MM.1S (cell line): Measurements from ENCODE around the gene CPLANE1.
"Not testable (repeated sequence)": the region's sequence is repeated elsewhere in the genome, so short reads cannot be mapped to it uniquely, and the experiment has no call there.

Experiments used
- DNase-seq: peaks from one replicate; pipeline ENCODE4 v3.0.0-alpha.2; 2015
- H2AFZ ChIP-seq: fragments of 300-600 bp; sonication (generic); 2 replicates; pipeline ENCODE4 v1.6.0; 2016; ENCODE audit warnings: antibody characterized with exemption, low read length
- H3F3A ChIP-seq: fragments of 300-600 bp; sonication (generic); 2 replicates; pipeline ENCODE4 v1.6.1; 2016; ENCODE audit warnings: mild to moderate bottlenecking, antibody characterized with exemption, low read length, moderate library complexity, mixed read lengths; ENCODE audit not compliant: insufficient read depth
- H3K27ac ChIP-seq: fragments of 300-600 bp; sonication (generic); 2 replicates; pipeline ENCODE4 v1.5.1; 2016; ENCODE audit warnings: mild to moderate bottlenecking, low read length
- H3K27me3 ChIP-seq: fragments of 300-600 bp; sonication (generic); replicated peaks from 2 replicates; pipeline ENCODE4 v1.6.0; 2016; ENCODE audit warnings: low read length; ENCODE audit not compliant: insufficient read depth
- H3K36me3 ChIP-seq: fragments of 300-600 bp; sonication (generic); replicated peaks from 2 replicates; pipeline ENCODE4 v1.6.1; 2016; ENCODE audit warnings: mild to moderate bottlenecking, low read length, mixed read lengths; ENCODE audit not compliant: insufficient read depth
- H3K4me1 ChIP-seq: fragments of 300-600 bp; sonication (generic); 2 replicates; pipeline ENCODE4 v1.6.1; 2016; ENCODE audit warnings: low read length, mixed read lengths
- H3K4me2 ChIP-seq: fragments of 300-600 bp; sonication (generic); 2 replicates; pipeline ENCODE4 v1.6.0; 2016; ENCODE audit warnings: low read depth, low read length
- H3K4me3 ChIP-seq: fragments of 300-600 bp; sonication (generic); 2 replicates; pipeline ENCODE4 v1.5.1; 2016; ENCODE audit warnings: low read length, mixed read lengths
- H3K79me2 ChIP-seq: fragments of 300-600 bp; sonication (generic); 2 replicates; pipeline ENCODE4 v1.6.1; 2016; ENCODE audit warnings: mixed run types, low read length, mixed read lengths
- H3K9ac ChIP-seq: fragments of 300-600 bp; sonication (generic); 2 replicates; pipeline ENCODE4 v1.6.1; 2016; ENCODE audit warnings: low read length, mixed read lengths
- H3K9me2 ChIP-seq: fragments of 300-600 bp; sonication (generic); replicated peaks from 2 replicates; pipeline ENCODE4 v1.6.1; 2016; ENCODE audit warnings: mild to moderate bottlenecking, low read length, mixed read lengths; ENCODE audit not compliant: insufficient read depth
- H3K9me3 ChIP-seq: fragments of 300-600 bp; sonication (generic); replicated peaks from 2 replicates; pipeline ENCODE4 v1.6.1; 2016; ENCODE audit warnings: mild to moderate bottlenecking, low read length, mixed read lengths; ENCODE audit not compliant: insufficient read depth
- H4K20me1 ChIP-seq: fragments of 300-600 bp; sonication (generic); 2 replicates; pipeline ENCODE4 v1.6.1; 2016; ENCODE audit warnings: mild to moderate bottlenecking, low read length, moderate library complexity, mixed read lengths; ENCODE audit not compliant: insufficient read depth
- CTCF ChIP-seq: fragments of 300-600 bp; sonication (generic); IDR thresholded peaks from 2 replicates; pipeline ENCODE4 v1.5.1; 2016; ENCODE audit warnings: antibody characterized with exemption, low read length, mixed read lengths
- EZH2 ChIP-seq: fragments of 300-600 bp; sonication (generic); optimal IDR thresholded peaks from 2 replicates; pipeline ENCODE3; 2017; ENCODE audit warnings: low read depth, mild to moderate bottlenecking, antibody characterized with exemption, low read length, mixed read lengths
- EZH2phosphoT487 ChIP-seq: fragments of 300-600 bp; sonication (generic); IDR thresholded peaks from 2 replicates; pipeline ENCODE4 v1.6.1; 2018; ENCODE audit warnings: antibody characterized with exemption, low read length

Gene CPLANE1

GRCh38 chr5:37272511-37272910 is 23.3 kb upstream of the CPLANE1 start:
- no peak for TF ChIP-seq EZH2
- TF ChIP-seq CTCF = no peak
- no peak for TF ChIP-seq EZH2phosphoT487
- H3K36me3 ChIP-seq = no peaks in the 10 kb centered on the region
- DNase-seq = no peak
- no peaks in the 10 kb centered on the region for H3K27me3 ChIP-seq
- H3K79me2 ChIP-seq = no peaks in the 10 kb centered on the region
- H3K9me2 ChIP-seq = no peaks in the 10 kb centered on the region
- H3K4me1 ChIP-seq = no peaks in the 10 kb centered on the region
- no peak overlapping the region for H3K4me3 ChIP-seq
- H3K9me3 ChIP-seq = no peaks in the 10 kb centered on the region
- no peak overlapping the region for H2AFZ ChIP-seq
- H3K4me2 ChIP-seq = no peak overlapping the region
- H3F3A ChIP-seq = no peaks in the 10 kb centered on the region
- no peaks in the 10 kb centered on the region for H4K20me1 ChIP-seq
- H3K9ac ChIP-seq = no peak overlapping the region
- no peak overlapping the region for H3K27ac ChIP-seq

DNA sequence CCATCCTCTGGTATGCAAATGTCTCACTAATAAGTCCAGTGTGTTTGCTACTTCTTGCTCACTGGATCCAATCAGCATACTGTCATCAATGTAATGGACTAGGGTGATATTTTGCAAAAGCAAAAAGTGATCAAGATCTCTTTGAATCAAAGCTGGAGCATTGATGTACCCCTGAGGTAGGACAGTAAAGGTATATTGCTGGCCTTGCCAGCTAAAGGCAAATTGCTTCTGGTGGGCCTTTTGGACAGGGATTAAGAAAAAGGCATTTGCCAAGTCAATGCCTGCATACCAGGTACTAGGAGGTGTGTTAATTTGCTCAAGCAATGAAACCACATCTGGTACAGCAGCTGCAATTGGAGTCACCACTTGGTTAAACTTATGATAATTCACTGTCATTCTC is 18.9 kb upstream of the CPLANE1 start:
- not testable (repeated sequence) for DNase-seq, H3K27me3 ChIP-seq, H3K4me3 ChIP-seq, H3K4me1 ChIP-seq, H3F3A ChIP-seq, H4K20me1 ChIP-seq, H3K9ac ChIP-seq, H3K36me3 ChIP-seq, H3K79me2 ChIP-seq, H3K9me2 ChIP-seq, H3K27ac ChIP-seq, H3K4me2 ChIP-seq, H3K9me3 ChIP-seq, H2AFZ ChIP-seq

DNA sequence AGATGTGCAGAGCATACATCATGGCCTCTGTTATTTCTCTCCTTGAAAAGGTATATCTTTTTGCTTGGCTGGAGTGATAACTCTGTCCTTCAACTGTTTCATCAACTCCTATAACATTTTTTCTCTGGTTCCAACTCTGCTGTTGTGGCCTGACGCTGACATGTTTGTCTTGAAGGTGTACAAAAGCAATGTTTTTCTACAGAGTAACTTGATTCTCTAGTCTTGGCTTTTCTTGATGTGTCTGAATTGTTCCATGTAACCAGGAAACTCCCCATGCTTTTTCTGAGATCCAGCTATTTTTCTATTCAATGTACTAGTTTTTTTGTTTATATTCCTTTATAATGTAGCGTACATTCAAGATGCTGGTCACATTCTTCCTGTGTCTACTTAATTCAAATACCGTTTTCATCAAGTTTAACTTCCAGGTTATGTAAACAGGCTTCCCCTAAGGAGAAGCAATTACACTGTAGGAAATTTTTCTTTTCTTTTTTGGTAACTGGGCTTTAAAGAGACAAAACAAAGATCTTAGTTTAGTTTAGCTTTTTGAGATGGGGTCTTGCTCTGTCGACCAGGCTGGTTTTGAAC is 6.7 kb upstream of the CPLANE1 start:
- H3K9ac ChIP-seq = no peak overlapping the region
- H3K4me1 ChIP-seq = no peaks in the 10 kb centered on the region
- DNase-seq = no peak
- H3K9me3 ChIP-seq = no peaks in the 10 kb centered on the region
- H3K79me2 ChIP-seq = no peaks in the 10 kb centered on the region
- TF ChIP-seq CTCF (no peak), EZH2 (no peak), EZH2phosphoT487 (no peak)
- no peak overlapping the region for H3K27ac ChIP-seq
- H3K27me3 ChIP-seq = no peaks in the 10 kb centered on the region
- no peaks in the 10 kb centered on the region for H3K9me2 ChIP-seq
- no peaks in the 10 kb centered on the region for H3F3A ChIP-seq
- H4K20me1 ChIP-seq = no peaks in the 10 kb centered on the region
- no peak overlapping the region for H3K4me2 ChIP-seq
- H3K4me3 ChIP-seq = no peak overlapping the region
- H3K36me3 ChIP-seq = no peaks in the 10 kb centered on the region
- no peak overlapping the region for H2AFZ ChIP-seq

GRCh38 chr5:37254581-37254980 is 5.4 kb upstream of the CPLANE1 start:
- H3F3A ChIP-seq = no peaks in the 10 kb centered on the region
- H3K4me1 ChIP-seq = no peaks in the 10 kb centered on the region
- no peak overlapping the region for H3K4me2 ChIP-seq
- H3K27me3 ChIP-seq = no peaks in the 10 kb centered on the region
- TF ChIP-seq EZH2phosphoT487 (no peak), EZH2 (no peak), CTCF (no peak)
- H3K9ac ChIP-seq = no peak overlapping the region
- no peaks in the 10 kb centered on the region for H3K9me3 ChIP-seq
- no peak overlapping the region for H2AFZ ChIP-seq
- H3K27ac ChIP-seq = no peak overlapping the region
- H3K4me3 ChIP-seq = no peak overlapping the region
- H3K9me2 ChIP-seq = no peaks in the 10 kb centered on the region
- H3K36me3 ChIP-seq = no peaks in the 10 kb centered on the region
- H4K20me1 ChIP-seq = no peaks in the 10 kb centered on the region
- H3K79me2 ChIP-seq = no peaks in the 10 kb centered on the region
- no peak for DNase-seq
